Measurements from ENCODE around the gene ANKRD26. TPM values are rescaled to one million over a fixed set of nuclear protein-coding genes. Genes with fewer than 3 reads are reported as not detected.

ANKRD26 gene
- total RNA-seq, 1 donor from 2014 or later = 14.0 TPM

DNA sequence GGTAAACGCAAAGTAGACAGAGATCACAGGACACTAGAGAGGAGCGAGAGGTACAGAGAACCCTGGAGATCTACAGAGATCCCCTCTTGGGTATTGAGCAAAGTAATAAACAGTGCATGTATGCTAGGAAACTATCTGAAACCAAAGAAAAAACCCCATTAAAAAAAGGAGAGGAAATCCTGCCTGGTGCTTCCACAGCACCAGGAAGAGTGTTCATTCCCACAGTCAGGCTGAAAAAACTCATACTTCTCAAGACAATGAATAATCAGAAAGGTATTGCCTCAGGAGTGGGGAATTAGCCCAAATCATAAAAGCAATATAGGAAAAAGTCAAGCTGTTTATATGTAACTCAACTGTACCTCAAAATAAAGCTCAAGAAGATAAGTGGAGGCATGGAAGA is 59.1 kb downstream of the ANKRD26 start:
- Mint-ChIP-seq H3K9me3 (no peaks in the 10 kb centered on the region), H3K4me3 (no peak overlapping the region), H3K4me1 (ENCODE audit: unreplicated experiment) (no peaks in the 10 kb centered on the region), H3K27me3 (no peaks in the 10 kb centered on the region), H3K27ac (no peak overlapping the region), H3K36me3 (peaks cover 23% of the 10 kb centered on the region)
- TF ChIP-seq, protein P1, sequence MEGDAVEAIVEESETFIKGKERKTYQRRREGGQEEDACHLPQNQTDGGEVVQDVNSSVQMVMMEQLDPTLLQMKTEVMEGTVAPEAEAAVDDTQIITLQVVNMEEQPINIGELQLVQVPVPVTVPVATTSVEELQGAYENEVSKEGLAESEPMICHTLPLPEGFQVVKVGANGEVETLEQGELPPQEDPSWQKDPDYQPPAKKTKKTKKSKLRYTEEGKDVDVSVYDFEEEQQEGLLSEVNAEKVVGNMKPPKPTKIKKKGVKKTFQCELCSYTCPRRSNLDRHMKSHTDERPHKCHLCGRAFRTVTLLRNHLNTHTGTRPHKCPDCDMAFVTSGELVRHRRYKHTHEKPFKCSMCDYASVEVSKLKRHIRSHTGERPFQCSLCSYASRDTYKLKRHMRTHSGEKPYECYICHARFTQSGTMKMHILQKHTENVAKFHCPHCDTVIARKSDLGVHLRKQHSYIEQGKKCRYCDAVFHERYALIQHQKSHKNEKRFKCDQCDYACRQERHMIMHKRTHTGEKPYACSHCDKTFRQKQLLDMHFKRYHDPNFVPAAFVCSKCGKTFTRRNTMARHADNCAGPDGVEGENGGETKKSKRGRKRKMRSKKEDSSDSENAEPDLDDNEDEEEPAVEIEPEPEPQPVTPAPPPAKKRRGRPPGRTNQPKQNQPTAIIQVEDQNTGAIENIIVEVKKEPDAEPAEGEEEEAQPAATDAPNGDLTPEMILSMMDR (conservative IDR thresholded peaks at IDR 0.05) = no peak
- DNase-seq (ENCODE audit: extremely low spot score, unreplicated experiment) = no peak

DNA sequence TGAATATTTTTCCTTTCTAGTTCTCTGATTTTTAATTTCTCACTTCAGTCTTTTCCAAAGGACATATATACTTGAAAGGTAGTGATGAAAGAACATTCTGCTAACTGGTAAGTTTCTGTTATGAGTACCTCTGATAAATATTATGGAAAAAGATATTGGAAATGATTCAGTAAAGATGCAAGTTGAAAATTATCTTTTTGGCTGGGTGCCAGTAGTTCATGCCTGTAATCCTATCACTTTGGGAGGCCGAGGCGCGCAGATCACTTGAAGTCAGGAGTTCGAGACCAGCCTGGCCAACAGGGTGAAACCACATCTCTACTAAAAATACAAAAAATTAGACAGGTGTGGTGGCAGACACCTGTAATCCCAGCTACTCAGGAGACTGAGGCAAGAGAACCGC is 62.1 kb downstream of the ANKRD26 start:
- Mint-ChIP-seq H3K27me3 (no peaks in the 10 kb centered on the region), H3K27ac (no peak overlapping the region), H3K9me3 (no peaks in the 10 kb centered on the region), H3K4me3 (no peak overlapping the region), H3K4me1 (ENCODE audit: unreplicated experiment) (no peaks in the 10 kb centered on the region), H3K36me3 (peaks cover 33% of the 10 kb centered on the region)
- TF ChIP-seq, protein P1 (conservative IDR thresholded peaks at IDR 0.05) = no peak
- no peak for DNase-seq (ENCODE audit: extremely low spot score, unreplicated experiment)

DNA sequence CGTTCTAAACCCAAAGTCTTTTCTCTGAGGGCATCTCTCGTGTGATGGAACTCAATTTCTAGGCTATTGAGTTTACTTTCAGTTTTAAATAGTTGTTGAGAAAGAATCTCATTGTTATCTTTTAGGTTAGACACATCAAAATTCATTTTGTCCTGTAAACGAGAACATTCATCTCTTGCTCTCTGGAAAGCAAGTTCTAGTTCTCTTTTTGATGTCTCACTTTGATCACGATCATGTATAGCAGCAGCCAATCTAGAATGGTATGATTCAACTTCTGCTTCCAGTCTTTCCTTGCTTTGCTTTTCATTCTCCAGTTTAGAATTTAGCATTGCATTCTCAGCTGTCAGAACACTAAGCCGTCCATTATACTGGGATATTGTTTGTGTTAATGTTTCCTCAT is 65.1 kb downstream of the ANKRD26 start:
- Mint-ChIP-seq H3K4me1 (ENCODE audit: unreplicated experiment) (no peaks in the 10 kb centered on the region), H3K27ac (no peak overlapping the region), H3K4me3 (no peak overlapping the region), H3K9me3 (no peaks in the 10 kb centered on the region), H3K36me3 (peaks cover 25% of the 10 kb centered on the region), H3K27me3 (no peaks in the 10 kb centered on the region)
- DNase-seq (ENCODE audit: extremely low spot score, unreplicated experiment) = no peak
- TF ChIP-seq, protein P1 (conservative IDR thresholded peaks at IDR 0.05) = no peak

DNA sequence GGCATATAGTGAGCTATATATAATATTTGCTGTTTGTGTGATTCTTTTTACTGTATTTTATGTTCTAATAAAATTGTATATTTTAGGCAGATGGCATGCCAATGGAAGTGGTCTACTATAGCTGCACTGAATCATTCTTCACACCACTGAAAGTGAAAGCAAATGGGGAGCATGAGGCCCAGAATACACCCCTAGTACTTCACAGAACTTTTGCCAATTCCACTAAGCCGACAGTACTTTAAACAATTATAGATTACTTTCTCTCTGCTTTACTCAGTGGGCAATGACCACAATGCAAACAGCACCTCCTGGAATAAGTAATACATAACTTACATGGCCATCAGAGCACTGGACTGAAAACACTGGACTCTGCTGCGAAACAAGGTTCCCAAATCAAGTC is 70.2 kb downstream of the ANKRD26 start:
- Mint-ChIP-seq H3K9me3 (no peaks in the 10 kb centered on the region), H3K4me1 (ENCODE audit: unreplicated experiment) (no peaks in the 10 kb centered on the region), H3K27ac (no peak overlapping the region), H3K4me3 (no peak overlapping the region), H3K36me3 (peaks cover 21% of the 10 kb centered on the region), H3K27me3 (no peaks in the 10 kb centered on the region)
- no peak for DNase-seq (ENCODE audit: extremely low spot score, unreplicated experiment)
- TF ChIP-seq, protein P1 (conservative IDR thresholded peaks at IDR 0.05) = no peak

DNA sequence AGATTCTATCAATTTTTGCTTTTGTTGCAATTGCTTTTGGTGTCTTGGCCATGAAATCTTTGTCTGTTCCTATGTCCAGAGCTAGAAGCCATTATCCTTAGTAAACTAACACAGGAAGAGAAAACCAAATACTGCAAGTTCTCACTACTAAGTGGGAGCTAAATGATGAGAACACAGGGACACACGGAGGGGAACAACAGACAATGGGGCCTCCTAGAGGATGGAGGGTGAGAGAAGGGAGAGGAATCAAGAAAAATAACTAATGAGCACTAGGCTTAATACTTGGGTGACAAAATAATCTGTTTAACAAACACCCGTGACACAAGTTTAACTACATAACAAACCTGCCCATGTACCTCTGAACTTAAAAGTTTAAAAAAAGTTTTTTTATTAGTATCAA is 78.2 kb downstream of the ANKRD26 start:
- peaks cover 30% of the 10 kb centered on the region for H3K36me3 Mint-ChIP-seq
- TF ChIP-seq, protein P1 (conservative IDR thresholded peaks at IDR 0.05) = no peak
- H3K4me3 Mint-ChIP-seq = no peak overlapping the region
- DNase-seq (ENCODE audit: extremely low spot score, unreplicated experiment) = no peak
- no peaks in the 10 kb centered on the region for H3K27me3 Mint-ChIP-seq
- no peak overlapping the region for H3K27ac Mint-ChIP-seq
- no peaks in the 10 kb centered on the region for H3K9me3 Mint-ChIP-seq
- no peaks in the 10 kb centered on the region for H3K4me1 Mint-ChIP-seq (ENCODE audit: unreplicated experiment)

DNA sequence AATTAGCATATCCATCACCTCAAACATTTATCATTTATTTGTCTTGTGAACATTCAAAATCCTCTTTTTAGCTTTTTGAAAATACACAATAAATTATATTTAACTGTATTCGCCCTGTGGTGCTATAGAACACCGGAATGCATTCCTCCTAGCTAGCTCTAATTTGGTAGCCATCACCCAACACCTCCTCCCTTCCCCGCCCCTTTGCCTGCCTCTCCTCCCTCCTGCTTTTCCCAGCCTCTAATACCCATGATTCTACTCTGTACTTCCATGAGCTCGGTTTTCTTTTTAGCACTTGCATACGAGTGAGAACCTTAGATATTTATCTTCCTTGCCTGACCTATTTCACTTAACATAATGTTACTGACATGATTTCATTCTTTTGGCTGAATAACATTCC is 80.1 kb downstream of the ANKRD26 start:
- DNase-seq (ENCODE audit: extremely low spot score, unreplicated experiment) = no peak
- TF ChIP-seq, protein P1 (conservative IDR thresholded peaks at IDR 0.05) = no peak
- H3K27ac Mint-ChIP-seq = no peak overlapping the region
- H3K9me3 Mint-ChIP-seq = no peaks in the 10 kb centered on the region
- H3K27me3 Mint-ChIP-seq = no peaks in the 10 kb centered on the region
- H3K4me1 Mint-ChIP-seq (ENCODE audit: unreplicated experiment) = no peaks in the 10 kb centered on the region
- H3K36me3 Mint-ChIP-seq = peaks cover 32% of the 10 kb centered on the region
- no peak overlapping the region for H3K4me3 Mint-ChIP-seq
